Liver (tissue), 9 donors: ENCODE results near the gene IQCC. TPM values are rescaled to one million over a fixed set of nuclear protein-coding genes. Genes with fewer than 3 reads are reported as not detected.
A peak's percentile ranks its signal among the peaks of the same experiment; 100 is the strongest.

Source experiments
- DNase-seq: peaks from one replicate; pipeline ENCODE4 v3.0.0-alpha.2; 2017; ENCODE audit warnings: low spot score
- H3K27ac ChIP-seq, 2 donors: one replicate each; pipeline ENCODE4 v1.7.0; 2013; ENCODE audit warnings: inconsistent platforms in 2 of 2, low read length in 2 of 2, control low read depth in 1 of 2, low read depth in 1 of 2, mild to moderate bottlenecking in 1 of 2
- H3K27me3 ChIP-seq, 4 donors: one replicate each; pipeline versions ENCODE4 v1.6.1 to v1.7.0; 2013; ENCODE audit warnings: low read length in 3 of 4, inconsistent platforms in 1 of 4, mild to moderate bottlenecking in 1 of 4, moderate library complexity in 1 of 4; ENCODE audit not compliant: control insufficient read depth in 4 of 4, insufficient read depth in 4 of 4
- H3K36me3 ChIP-seq, 4 donors: one replicate each; pipeline versions ENCODE4 v1.6.1 to v1.7.0; 2013; ENCODE audit warnings: low read length in 3 of 4, mild to moderate bottlenecking in 3 of 4, low read depth in 1 of 4, moderate library complexity in 1 of 4; ENCODE audit not compliant: control insufficient read depth in 4 of 4, insufficient read depth in 3 of 4
- H3K4me1 ChIP-seq, 4 donors: one replicate each; pipeline versions ENCODE4 v1.6.1 to v1.7.0; 2013; ENCODE audit warnings: low read length in 3 of 4, mild to moderate bottlenecking in 3 of 4, moderate library complexity in 1 of 4; ENCODE audit not compliant: control insufficient read depth in 4 of 4, insufficient read depth in 4 of 4
- H3K4me3 ChIP-seq, 3 donors: one replicate each; pipeline versions ENCODE4 v1.6.1 to v1.7.0; 2013; ENCODE audit warnings: low read length in 3 of 3, control low read depth in 1 of 3, low read depth in 1 of 3, mild to moderate bottlenecking in 1 of 3
- H3K9ac ChIP-seq, 2 donors: one replicate each; pipeline ENCODE4 v1.7.0; 2013; ENCODE audit warnings: low read length in 2 of 2, mild to moderate bottlenecking in 2 of 2, moderate library complexity in 2 of 2, control low read depth in 1 of 2, low read depth in 1 of 2
- H3K9me3 ChIP-seq, 4 donors: one replicate each; pipeline versions ENCODE4 v1.6.1 to v1.7.0; 2013; ENCODE audit warnings: low read length in 3 of 4; ENCODE audit not compliant: control insufficient read depth in 4 of 4
- EGR1 ChIP-seq, 2 donors: IDR thresholded peaks; 2 replicates each; pipeline ENCODE4 v1.6.1; 2016 to 2018; ENCODE audit warnings: antibody characterized with exemption in 2 of 2, low read depth in 2 of 2
- FOXA1 ChIP-seq: IDR thresholded peaks from 2 replicates; pipeline ENCODE4 v1.6.1; 2016; ENCODE audit warnings: antibody characterized with exemption
- FOXA2 ChIP-seq: IDR thresholded peaks from 2 replicates; pipeline ENCODE4 v1.6.1; 2016; ENCODE audit warnings: antibody characterized with exemption
- GABPA ChIP-seq, 2 donors: IDR thresholded peaks in 1 of 2; conservative IDR thresholded peaks in 1 of 2; 2 replicates each; pipeline ENCODE4 v1.6.1; 2016; ENCODE audit warnings: antibody characterized with exemption in 2 of 2, mild to moderate bottlenecking in 1 of 2, moderate library complexity in 1 of 2
- HNF4A ChIP-seq, 2 donors: conservative IDR thresholded peaks; 2 replicates each; pipeline ENCODE4 v1.6.1; 2016; ENCODE audit warnings: antibody characterized with exemption in 2 of 2, mild to moderate bottlenecking in 2 of 2
- HNF4G ChIP-seq: IDR thresholded peaks from 2 replicates; pipeline ENCODE4 v1.6.1; 2016; ENCODE audit warnings: antibody characterized with exemption
- JUND ChIP-seq, 2 donors: IDR thresholded peaks; 2 replicates each; pipeline ENCODE4 v1.6.1; 2016; ENCODE audit warnings: antibody characterized with exemption in 2 of 2
- NR2F2 ChIP-seq: IDR thresholded peaks from 2 replicates; pipeline ENCODE4 v1.6.1; 2016; ENCODE audit warnings: antibody characterized with exemption
- RAD21 ChIP-seq, 2 donors: IDR thresholded peaks; 2 replicates each; pipeline ENCODE4 v1.6.1; 2016; ENCODE audit warnings: antibody characterized with exemption in 2 of 2, mild to moderate bottlenecking in 2 of 2
- RXRA ChIP-seq, 2 donors: IDR thresholded peaks; 2 replicates each; pipeline ENCODE4 v1.6.1; 2017 to 2018; ENCODE audit warnings: antibody characterized with exemption in 2 of 2, mild to moderate bottlenecking in 1 of 2
- SP1 ChIP-seq: IDR thresholded peaks from 2 replicates; pipeline ENCODE4 v1.6.1; 2018; ENCODE audit warnings: antibody characterized with exemption, mild to moderate bottlenecking
- YY1 ChIP-seq: IDR thresholded peaks from 2 replicates; pipeline ENCODE4 v1.6.1; 2016; ENCODE audit warnings: antibody characterized with exemption, mild to moderate bottlenecking
- WGBS: extraction: QIAGEN DNeasy Blood & Tissue Kit; methylation state at CpG from one replicate; pipeline ENCODE4 v1.1.7; 2013; 5-methylcytosine and 5-hydroxymethylcytosine counted together
- polyA plus RNA-seq, 2 donors: library from polyadenylated mRNA; stranded (reverse) in 1 of 2; unstranded in 1 of 2; fragments of 200-250 nt in 1 of 2; fragments of >200 nt in 1 of 2; fragmentation: Nextera tagmentation in 1 of 2; extraction: Ambion mirVana in 1 of 2; gene quantifications; one replicate each; pipeline versions ENCODE4 v1.2.1 to v1.2.3, GENCODE V29; 2013 to 2015
- total RNA-seq, 2 donors: library from RNA; depleted of rRNA; stranded (reverse); fragments of >200 nt; gene quantifications; one replicate each; pipeline ENCODE4 v1.2.3, GENCODE V29; 2014
- TF ChIP-seq, protein P1 (sequence below): IDR thresholded peaks from 2 replicates; pipeline ENCODE4 v1.6.1; 2016; ENCODE audit warnings: antibody characterized with exemption, mild to moderate bottlenecking
- TF ChIP-seq, protein P2 (sequence below): IDR thresholded peaks from 2 replicates; pipeline ENCODE4 v1.6.1; 2016; ENCODE audit warnings: antibody characterized with exemption
- TF ChIP-seq, protein P3 (sequence below): fragments of 150-350 bp; IDR thresholded peaks from 2 replicates; pipeline ENCODE4 v1.5.1; 2017; ENCODE audit warnings: improper control_type of control experiment, low read depth, low read length; ENCODE audit not compliant: missing input control
- TF ChIP-seq, protein P4 (sequence below): IDR thresholded peaks from 2 replicates; pipeline ENCODE4 v1.6.1; 2016; ENCODE audit warnings: antibody characterized with exemption
- TF ChIP-seq, protein P5 (sequence below): IDR thresholded peaks from 2 replicates; pipeline ENCODE4 v1.6.1; 2016; ENCODE audit warnings: antibody characterized with exemption
- donor health status: healthy.
- donor health status: healthy.
- donor health status: healthy.
- donor health status: healthy.
- donor health status: healthy.

Gene IQCC
- total and polyA plus RNA-seq, 4 donors = 0.42 to 2.3 (median 0.61) TPM

DNA sequence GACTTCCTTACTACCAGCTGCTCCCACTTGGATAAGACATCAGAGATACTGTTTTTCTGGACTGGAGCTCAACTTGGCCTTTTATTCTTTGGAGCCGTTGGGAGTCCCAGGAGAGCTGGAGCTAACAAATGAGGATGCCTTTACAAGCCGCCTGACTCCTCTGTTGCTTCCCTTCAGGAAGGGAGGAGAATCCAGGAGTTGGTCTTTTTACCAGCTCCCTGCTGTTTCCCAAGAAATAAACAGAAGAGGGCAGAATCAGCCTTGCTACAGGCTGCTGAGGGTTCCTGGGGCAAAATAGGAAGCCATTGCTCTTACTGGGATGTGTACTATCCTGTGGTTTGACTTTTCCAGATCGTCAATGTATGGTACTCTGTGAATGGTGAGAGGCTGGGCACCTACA is 18.2 kb downstream of the IQCC start:
- 83% methylated on average over 3 of the region's 3 CpGs for WGBS
- H3K4me1 ChIP-seq = peaks cover 13 to 26% (median 23%) of the 10 kb centered on the region in 4 donors

DNA sequence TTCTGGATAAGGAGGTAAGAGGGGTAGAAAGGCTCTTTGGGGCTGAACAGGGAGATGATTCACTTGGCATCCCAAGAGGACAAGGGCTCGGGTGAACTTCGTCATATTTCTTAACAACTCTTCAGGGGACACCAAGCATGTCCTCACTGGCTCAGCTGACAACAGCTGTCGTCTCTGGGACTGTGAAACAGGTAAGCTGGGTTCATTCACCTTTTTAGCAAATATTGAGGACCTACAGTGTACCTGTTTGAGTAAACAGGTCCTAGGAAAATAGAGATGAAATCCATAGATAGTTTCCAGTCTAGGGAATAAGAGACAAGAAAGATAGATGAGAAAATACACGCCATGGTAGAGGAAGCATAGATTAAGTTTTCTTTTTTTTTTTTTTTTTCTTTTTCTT is 18.8 kb downstream of the IQCC start:
- Histone ChIP-seq H3K4me1 (peaks cover 13 to 26% (median 23%) of the 10 kb centered on the region in 4 donors), H3K36me3 (peaks cover 4 to 34% (median 27%) of the 10 kb centered on the region in 4 donors), H3K27ac (peak overlapping the region; percentile 56 to 77), H3K4me3 (no peak overlapping the region), H3K27me3 (no peaks in the 10 kb centered on the region), H3K9me3 (no peaks in the 10 kb centered on the region), H3K9ac (no peak overlapping the region)
- 42% methylated on average over 4 of the region's 4 CpGs for WGBS
- TF ChIP-seq, protein P1, sequence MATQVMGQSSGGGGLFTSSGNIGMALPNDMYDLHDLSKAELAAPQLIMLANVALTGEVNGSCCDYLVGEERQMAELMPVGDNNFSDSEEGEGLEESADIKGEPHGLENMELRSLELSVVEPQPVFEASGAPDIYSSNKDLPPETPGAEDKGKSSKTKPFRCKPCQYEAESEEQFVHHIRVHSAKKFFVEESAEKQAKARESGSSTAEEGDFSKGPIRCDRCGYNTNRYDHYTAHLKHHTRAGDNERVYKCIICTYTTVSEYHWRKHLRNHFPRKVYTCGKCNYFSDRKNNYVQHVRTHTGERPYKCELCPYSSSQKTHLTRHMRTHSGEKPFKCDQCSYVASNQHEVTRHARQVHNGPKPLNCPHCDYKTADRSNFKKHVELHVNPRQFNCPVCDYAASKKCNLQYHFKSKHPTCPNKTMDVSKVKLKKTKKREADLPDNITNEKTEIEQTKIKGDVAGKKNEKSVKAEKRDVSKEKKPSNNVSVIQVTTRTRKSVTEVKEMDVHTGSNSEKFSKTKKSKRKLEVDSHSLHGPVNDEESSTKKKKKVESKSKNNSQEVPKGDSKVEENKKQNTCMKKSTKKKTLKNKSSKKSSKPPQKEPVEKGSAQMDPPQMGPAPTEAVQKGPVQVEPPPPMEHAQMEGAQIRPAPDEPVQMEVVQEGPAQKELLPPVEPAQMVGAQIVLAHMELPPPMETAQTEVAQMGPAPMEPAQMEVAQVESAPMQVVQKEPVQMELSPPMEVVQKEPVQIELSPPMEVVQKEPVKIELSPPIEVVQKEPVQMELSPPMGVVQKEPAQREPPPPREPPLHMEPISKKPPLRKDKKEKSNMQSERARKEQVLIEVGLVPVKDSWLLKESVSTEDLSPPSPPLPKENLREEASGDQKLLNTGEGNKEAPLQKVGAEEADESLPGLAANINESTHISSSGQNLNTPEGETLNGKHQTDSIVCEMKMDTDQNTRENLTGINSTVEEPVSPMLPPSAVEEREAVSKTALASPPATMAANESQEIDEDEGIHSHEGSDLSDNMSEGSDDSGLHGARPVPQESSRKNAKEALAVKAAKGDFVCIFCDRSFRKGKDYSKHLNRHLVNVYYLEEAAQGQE = no peak
- TF ChIP-seq, protein P2, sequence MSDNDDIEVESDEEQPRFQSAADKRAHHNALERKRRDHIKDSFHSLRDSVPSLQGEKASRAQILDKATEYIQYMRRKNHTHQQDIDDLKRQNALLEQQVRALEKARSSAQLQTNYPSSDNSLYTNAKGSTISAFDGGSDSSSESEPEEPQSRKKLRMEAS = no peak
- TF ChIP-seq SP1 = no peak
- TF ChIP-seq, protein P3, sequence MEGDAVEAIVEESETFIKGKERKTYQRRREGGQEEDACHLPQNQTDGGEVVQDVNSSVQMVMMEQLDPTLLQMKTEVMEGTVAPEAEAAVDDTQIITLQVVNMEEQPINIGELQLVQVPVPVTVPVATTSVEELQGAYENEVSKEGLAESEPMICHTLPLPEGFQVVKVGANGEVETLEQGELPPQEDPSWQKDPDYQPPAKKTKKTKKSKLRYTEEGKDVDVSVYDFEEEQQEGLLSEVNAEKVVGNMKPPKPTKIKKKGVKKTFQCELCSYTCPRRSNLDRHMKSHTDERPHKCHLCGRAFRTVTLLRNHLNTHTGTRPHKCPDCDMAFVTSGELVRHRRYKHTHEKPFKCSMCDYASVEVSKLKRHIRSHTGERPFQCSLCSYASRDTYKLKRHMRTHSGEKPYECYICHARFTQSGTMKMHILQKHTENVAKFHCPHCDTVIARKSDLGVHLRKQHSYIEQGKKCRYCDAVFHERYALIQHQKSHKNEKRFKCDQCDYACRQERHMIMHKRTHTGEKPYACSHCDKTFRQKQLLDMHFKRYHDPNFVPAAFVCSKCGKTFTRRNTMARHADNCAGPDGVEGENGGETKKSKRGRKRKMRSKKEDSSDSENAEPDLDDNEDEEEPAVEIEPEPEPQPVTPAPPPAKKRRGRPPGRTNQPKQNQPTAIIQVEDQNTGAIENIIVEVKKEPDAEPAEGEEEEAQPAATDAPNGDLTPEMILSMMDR = no peak
- TF ChIP-seq EGR1 (IDR thresholded peaks at IDR 0.05; ENCODE audit: low read depth in 2 of 2) = no peak
- TF ChIP-seq GABPA (IDR thresholded peaks at IDR 0.05 in 1 of 2, conservative IDR thresholded peaks at IDR 0.05 in 1 of 2) = no peak
- TF ChIP-seq FOXA2 = peak; percentile 52
- no peak for TF ChIP-seq YY1
- TF ChIP-seq FOXA1 = no peak
- TF ChIP-seq, protein P4, sequence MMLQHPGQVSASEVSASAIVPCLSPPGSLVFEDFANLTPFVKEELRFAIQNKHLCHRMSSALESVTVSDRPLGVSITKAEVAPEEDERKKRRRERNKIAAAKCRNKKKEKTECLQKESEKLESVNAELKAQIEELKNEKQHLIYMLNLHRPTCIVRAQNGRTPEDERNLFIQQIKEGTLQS = no peak
- TF ChIP-seq RAD21 (IDR thresholded peaks at IDR 0.05) = no peak
- TF ChIP-seq JUND (IDR thresholded peaks at IDR 0.05) = no peak
- TF ChIP-seq HNF4G = no peak
- TF ChIP-seq NR2F2 = no peak
- TF ChIP-seq HNF4A (conservative IDR thresholded peaks at IDR 0.05) = peak; percentile 27 to 44
- peak; percentile 77 to 81 for TF ChIP-seq RXRA (IDR thresholded peaks at IDR 0.05)
- TF ChIP-seq, protein P5, sequence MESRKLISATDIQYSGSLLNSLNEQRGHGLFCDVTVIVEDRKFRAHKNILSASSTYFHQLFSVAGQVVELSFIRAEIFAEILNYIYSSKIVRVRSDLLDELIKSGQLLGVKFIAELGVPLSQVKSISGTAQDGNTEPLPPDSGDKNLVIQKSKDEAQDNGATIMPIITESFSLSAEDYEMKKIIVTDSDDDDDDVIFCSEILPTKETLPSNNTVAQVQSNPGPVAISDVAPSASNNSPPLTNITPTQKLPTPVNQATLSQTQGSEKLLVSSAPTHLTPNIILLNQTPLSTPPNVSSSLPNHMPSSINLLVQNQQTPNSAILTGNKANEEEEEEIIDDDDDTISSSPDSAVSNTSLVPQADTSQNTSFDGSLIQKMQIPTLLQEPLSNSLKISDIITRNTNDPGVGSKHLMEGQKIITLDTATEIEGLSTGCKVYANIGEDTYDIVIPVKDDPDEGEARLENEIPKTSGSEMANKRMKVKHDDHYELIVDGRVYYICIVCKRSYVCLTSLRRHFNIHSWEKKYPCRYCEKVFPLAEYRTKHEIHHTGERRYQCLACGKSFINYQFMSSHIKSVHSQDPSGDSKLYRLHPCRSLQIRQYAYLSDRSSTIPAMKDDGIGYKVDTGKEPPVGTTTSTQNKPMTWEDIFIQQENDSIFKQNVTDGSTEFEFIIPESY = no peak
- no peak for DNase-seq

More for the DNA sequence above, 18.2 kb downstream of the IQCC start:
- no peak for DNase-seq
- Histone ChIP-seq H3K9me3 (no peaks in the 10 kb centered on the region), H3K27me3 (no peaks in the 10 kb centered on the region), H3K9ac (peak overlapping the region in 1 of 2 donors; percentile 29), H3K4me3 (no peak overlapping the region), H3K36me3 (peaks cover 4 to 30% (median 23%) of the 10 kb centered on the region in 4 donors), H3K27ac (peak overlapping the region; percentile 56 to 77)
- TF ChIP-seq, protein P4 = no peak
- TF ChIP-seq NR2F2 (no peak), GABPA (IDR thresholded peaks at IDR 0.05 in 1 of 2, conservative IDR thresholded peaks at IDR 0.05 in 1 of 2) (no peak), RAD21 (IDR thresholded peaks at IDR 0.05) (peak in 1 of 2 donors; percentile 67)
